ENCODE results near the gene NKD1. TPM values are rescaled to one million over a fixed set of nuclear protein-coding genes. Genes with fewer than 3 reads are reported as not detected.
A peak's percentile ranks its signal among the peaks of the same experiment; 100 is the strongest.

The NKD1 gene
- total RNA-seq, 3 donors from 2014 or later = 1.3 to 5.0 (median 4.6) TPM

GRCh38 chr16:50695017-50696000 is 147.1 kb downstream of the NKD1 start:
- Histone ChIP-seq H3K9me3 (no peaks in the 10 kb centered on the region), H3K27me3 (no peaks in the 10 kb centered on the region), H3K4me3 (no peak overlapping the region), H3K4me1 (peaks cover 11 to 12% of the 10 kb centered on the region in 2 donors), H3K36me3 (no peaks in the 10 kb centered on the region), H3K27ac (peak overlapping the region; percentile 72 to 92)
- intact Hi-C loops (cut with DNase I; ENCODE audit: low total_unique reads) = no loop called here
- DNase-seq (ENCODE audit: low spot score in 2 of 2) = no peak
- no peak for TF ChIP-seq POLR2A (IDR thresholded peaks at IDR 0.05)

- H3K27me3 ChIP-seq = no peaks in the 10 kb centered on the region
- peak overlapping the region; percentile 72 to 92 for H3K27ac ChIP-seq
- peaks cover 11 to 12% of the 10 kb centered on the region in 2 donors for H3K4me1 ChIP-seq
- DNase-seq (ENCODE audit: low spot score in 2 of 2) = no peak
- TF ChIP-seq POLR2AphosphoS5 (IDR thresholded peaks at IDR 0.05) (no peak), CTCF (IDR thresholded peaks at IDR 0.05) (no peak), POLR2A (IDR thresholded peaks at IDR 0.05) (no peak)
- no peaks in the 10 kb centered on the region for H3K9me3 ChIP-seq
- intact Hi-C loops (cut with DNase I; ENCODE audit: low total_unique reads) = no loop called here
- no peaks in the 10 kb centered on the region for H3K36me3 ChIP-seq
- H3K4me3 ChIP-seq = peak overlapping the region in 1 of 3 donors; percentile 19
Observed at GRCh38 chr16:50696126-50696525, 147.9 kb downstream of the NKD1 start.

- intact Hi-C loops (cut with DNase I; ENCODE audit: low total_unique reads) = no loop called here
- H3K4me3 ChIP-seq = peak overlapping the region in 1 of 3 donors; percentile 70
Observed at GRCh38 chr16:50696575-50697420, 148.6 kb downstream of the NKD1 start.

GRCh38 chr16:50697421-50697715 is 149.2 kb downstream of the NKD1 start:
- Histone ChIP-seq H3K9me3 (no peaks in the 10 kb centered on the region), H3K27ac (peak overlapping the region; percentile 72 to 92), H3K36me3 (no peaks in the 10 kb centered on the region), H3K4me1 (peaks cover 11 to 12% of the 10 kb centered on the region in 2 donors), H3K4me3 (peak overlapping the region in 1 of 3 donors; percentile 70), H3K27me3 (no peaks in the 10 kb centered on the region)
- TF ChIP-seq CTCF (IDR thresholded peaks at IDR 0.05) (no peak), POLR2AphosphoS5 (IDR thresholded peaks at IDR 0.05) (no peak), POLR2A (IDR thresholded peaks at IDR 0.05) (no peak)
- intact Hi-C loops (cut with DNase I; ENCODE audit: low total_unique reads) = no loop called here
- no peak for DNase-seq (ENCODE audit: low spot score in 2 of 2)

More at GRCh38 chr16:50696575-50697420, 148.6 kb downstream of the NKD1 start:
- no peaks in the 10 kb centered on the region for H3K27me3 ChIP-seq
- TF ChIP-seq POLR2AphosphoS5 (IDR thresholded peaks at IDR 0.05) (peak in 1 of 3 donors; percentile 36), POLR2A (IDR thresholded peaks at IDR 0.05) (no peak)
- DNase-seq (ENCODE audit: low spot score in 2 of 2) = peak; percentile 69 to 95
- peak overlapping the region; percentile 72 to 92 for H3K27ac ChIP-seq
- no peaks in the 10 kb centered on the region for H3K9me3 ChIP-seq
- peaks cover 11 to 12% of the 10 kb centered on the region in 2 donors for H3K4me1 ChIP-seq
- H3K36me3 ChIP-seq = no peaks in the 10 kb centered on the region

- TF ChIP-seq POLR2A (IDR thresholded peaks at IDR 0.05) (no peak), POLR2AphosphoS5 (IDR thresholded peaks at IDR 0.05) (peak in 2 of 3 donors; percentile 35 to 43), CTCF (IDR thresholded peaks at IDR 0.05) (no peak)
- Histone ChIP-seq H3K27ac (peak overlapping the region; percentile 72 to 92), H3K36me3 (no peaks in the 10 kb centered on the region), H3K4me1 (peaks cover 11 to 12% of the 10 kb centered on the region in 2 donors), H3K27me3 (no peaks in the 10 kb centered on the region), H3K4me3 (peak overlapping the region; percentile 30 to 70 (median 46)), H3K9me3 (no peaks in the 10 kb centered on the region)
- intact Hi-C loops (cut with DNase I; ENCODE audit: low total_unique reads) = no loop called here
- peak in 1 of 2 donors; percentile 82 for DNase-seq (ENCODE audit: low spot score in 2 of 2)
Observed at GRCh38 chr16:50697881-50698767, 149.9 kb downstream of the NKD1 start.

Other genes with a start within 250 kb of the NKD1 start
- 10 to 100 TPM; 42.0 to 53.9 (median 43.0) TPM for gene BRD7, start 179.4 kb upstream of the NKD1 start, total RNA-seq
- 1 to 10 TPM; 1.3 to 2.9 (median 2.7) TPM for gene SNX20, start 132.9 kb downstream of the NKD1 start, total RNA-seq
- 1 to 10 TPM; 2.6 to 4.9 (median 3.8) TPM for gene NOD2, start 145.2 kb downstream of the NKD1 start, total RNA-seq
- 10 to 100 TPM; 40.6 to 62.9 (median 43.4) TPM for gene CYLD, start 193.7 kb downstream of the NKD1 start, total RNA-seq

Measured in breast epithelium (tissue), 4 donors.